ENCODE data around the gene OR2M5.

OR2M5 gene, protein sequence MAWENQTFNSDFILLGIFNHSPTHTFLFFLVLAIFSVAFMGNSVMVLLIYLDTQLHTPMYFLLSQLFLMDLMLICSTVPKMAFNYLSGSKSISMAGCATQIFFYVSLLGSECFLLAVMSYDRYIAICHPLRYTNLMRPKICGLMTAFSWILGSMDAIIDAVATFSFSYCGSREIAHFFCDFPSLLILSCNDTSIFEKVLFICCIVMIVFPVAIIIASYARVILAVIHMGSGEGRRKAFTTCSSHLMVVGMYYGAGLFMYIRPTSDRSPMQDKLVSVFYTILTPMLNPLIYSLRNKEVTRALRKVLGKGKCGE

DNA sequence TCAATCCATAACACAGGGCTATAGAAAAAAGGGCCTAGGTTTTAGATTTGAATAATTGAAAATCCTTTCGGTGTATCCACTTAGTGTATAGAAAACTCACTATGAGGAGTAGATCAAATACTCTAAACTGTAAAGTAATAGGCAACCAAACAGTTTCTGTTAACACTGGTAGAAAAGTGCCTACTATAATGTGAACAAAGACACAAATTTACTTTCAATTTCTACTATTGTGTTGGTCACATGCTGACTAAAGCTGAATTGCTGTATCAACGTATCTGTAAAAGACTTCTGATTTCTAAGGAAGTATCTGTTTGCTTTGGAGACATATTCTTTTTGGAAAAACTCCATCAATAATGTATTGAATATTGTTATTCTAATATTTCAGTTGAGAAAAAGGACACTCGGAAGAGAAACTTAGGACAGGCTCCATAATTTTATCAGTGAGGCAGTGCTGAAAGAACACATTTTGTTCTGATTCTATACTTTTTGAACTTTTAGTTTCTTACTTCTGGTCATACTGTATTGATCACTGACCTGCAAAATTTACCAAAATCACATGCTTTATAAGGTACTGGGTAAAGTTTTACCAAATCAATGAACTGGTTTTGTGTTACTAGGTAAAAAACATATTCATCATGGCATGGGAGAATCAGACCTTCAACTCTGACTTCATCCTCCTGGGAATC, at the start of gene OR2M5:
TSS of gene OR2M5 (plus strand) at position 636 of the 686 bp plus-strand sequence. CDS start at position 636, 0 bp downstream.
- no peak for DNase-seq (ENCODE audit: low read depth in 3 of 3, low spot score in 1 of 3)

DNA sequence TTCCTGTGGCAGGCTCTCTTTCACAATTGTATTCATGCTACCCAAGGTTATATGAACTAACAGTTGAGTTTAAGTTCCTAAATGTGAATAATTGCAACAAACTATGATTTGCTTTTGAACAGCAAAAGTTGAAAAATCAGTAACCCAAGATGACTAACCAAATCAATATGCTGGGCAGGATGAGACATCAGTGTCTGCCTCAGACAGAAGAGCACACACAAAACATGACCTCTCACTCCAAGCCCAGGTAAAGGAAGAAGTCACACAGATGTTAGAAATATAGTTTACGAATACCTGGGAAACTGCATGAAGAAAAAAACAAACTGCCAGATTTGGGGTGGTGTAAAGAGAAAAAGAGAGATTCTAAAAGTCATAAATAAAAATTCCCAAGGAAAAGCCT, 46.4 kb upstream of the OR2M5 start:
- no peak for DNase-seq (ENCODE audit: low read depth in 3 of 3, low spot score in 1 of 3)

DNA sequence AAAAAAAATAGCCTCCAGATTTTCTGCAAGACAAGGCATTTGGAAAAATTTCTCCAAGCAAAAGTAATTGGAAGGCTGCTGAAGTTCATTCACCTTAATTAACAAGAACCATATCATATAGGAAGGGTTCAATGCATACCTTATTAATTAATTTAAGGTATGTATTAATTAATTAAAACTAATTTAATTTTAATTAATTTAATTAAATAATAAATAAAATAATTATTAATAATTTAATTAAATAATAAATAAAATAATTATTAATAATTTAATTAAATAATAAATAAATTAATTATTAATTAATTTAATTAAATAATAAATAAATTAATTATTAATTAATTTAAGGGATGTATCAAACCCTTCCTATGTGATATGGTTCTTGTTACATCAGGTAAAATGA, 42.1 kb upstream of the OR2M5 start:
- no peak for DNase-seq (ENCODE audit: low read depth in 3 of 3, low spot score in 1 of 3)

DNA sequence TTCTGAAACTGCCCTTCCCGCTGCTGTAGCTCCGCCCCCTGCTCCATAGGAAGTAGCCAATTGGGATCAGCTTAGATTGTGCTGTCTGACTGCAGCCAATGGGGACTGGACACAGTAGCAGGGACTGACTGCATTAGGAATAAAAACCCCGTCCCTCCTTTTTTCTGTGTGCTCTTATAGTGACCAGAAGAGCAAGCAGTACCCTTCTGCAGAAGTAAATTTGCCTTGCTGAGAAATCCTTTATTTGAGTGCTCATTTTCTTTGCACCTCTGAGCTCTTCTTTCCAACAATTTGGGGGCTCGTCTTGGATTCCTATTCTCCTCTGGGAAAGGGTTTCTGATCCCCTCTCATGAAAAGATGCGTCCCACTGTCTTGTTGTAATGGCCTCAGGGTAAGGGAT, 33.8 kb upstream of the OR2M5 start:
- no peak for DNase-seq (ENCODE audit: low read depth in 3 of 3, low spot score in 1 of 3)

DNA sequence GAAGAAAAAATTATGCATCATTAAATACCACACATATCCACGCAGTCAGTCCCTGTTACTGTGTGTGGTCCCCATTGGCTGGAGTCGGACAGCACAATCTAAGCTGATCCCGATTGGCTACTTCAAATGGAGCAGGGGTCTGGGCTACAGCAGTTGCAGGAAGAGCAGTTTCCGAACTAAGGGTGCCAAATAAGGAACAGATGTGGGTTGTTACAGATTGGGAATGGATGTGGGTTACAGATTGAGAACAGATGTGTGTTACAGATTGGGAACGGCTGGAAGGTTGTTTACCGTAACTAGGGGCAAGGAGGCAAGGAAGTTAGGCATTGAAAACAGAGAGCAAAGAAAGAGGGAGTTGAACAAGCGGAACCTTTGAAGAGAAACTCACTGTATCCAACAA, 30.1 kb upstream of the OR2M5 start:
- DNase-seq (ENCODE audit: low read depth in 3 of 3, low spot score in 1 of 3): no peak

DNA sequence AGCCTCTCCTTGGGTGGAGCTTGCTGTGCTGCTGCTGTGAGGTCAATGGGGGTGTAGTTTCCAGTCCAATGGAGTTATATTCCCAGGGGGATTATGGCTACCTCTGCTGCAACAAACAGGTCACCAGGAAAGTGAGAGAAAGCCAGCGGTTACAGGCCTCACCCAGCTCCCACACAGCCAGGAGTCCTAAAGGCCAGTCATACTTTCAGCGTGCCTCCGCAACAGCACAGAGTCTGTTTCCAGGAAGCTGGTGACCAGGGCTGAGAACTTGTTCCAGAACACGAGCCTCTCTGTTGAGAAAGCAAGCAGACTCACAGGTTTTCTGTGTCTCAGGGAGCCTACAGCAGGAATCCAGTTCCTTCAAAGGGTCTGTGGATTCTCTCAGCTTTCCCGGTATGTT, 17.3 kb upstream of the OR2M5 start:
- no peak for DNase-seq (ENCODE audit: low read depth in 3 of 3, low spot score in 1 of 3)

DNA sequence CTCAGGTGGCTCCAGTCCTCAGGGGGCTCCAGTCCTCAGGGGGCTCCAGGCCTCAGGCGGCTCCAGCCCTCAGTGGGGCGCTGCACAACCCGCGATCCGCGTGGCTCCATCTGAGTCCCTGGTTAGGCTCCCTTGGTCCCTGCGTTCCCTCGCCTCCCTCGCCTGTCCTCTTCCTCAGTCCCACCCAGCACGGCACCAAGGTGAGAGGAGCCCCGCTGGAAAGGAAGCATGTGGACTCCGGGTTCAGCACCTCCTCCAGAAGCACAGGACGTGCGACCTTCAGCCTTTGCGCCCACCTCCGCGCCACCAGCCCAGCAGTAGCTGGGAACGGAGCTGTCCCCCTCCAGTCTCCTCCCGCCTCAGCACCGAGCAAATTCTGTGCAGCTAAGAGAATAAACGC, 8.1 kb upstream of the OR2M5 start:
- no peak for DNase-seq (ENCODE audit: low read depth in 3 of 3, low spot score in 1 of 3)

DNA sequence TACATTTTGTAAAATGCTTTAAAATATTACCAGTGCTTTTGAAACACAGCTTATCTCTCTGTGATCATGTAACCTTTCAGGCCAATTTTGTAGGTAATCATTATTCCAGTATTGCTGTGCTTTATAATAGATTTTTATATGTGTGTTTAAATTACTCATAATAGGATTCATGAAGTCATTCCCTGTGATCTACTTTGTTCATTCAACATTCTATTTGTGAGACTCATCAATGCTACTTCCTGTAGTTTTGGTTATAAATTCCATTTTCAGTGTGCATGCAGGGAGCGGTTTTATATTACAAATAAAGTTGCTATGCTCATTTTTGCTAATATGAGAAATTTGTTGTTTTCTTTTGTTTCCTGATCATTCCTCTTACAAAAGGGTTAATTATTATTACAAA, 4.1 kb upstream of the OR2M5 start:
- no peak for DNase-seq (ENCODE audit: low read depth in 3 of 3, low spot score in 1 of 3)

DNA sequence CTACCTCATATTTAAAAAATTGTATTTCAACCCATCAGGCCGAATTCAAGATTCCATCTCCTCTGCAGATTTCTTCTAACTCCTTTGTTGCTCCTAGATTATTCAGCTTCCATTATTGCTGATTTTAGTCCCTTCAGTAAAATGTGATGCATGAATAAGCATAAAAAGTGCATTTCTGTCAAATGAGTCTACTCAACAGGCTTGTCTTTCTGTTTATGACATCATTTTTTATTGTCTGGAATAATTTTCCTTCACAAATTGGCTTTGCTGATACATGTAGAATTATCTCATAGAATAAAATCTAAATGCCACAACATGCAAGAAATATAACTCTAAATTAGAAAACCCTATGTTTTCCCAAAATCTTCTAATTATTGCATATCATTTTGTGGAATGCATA, 1.6 kb upstream of the OR2M5 start:
- no peak for DNase-seq (ENCODE audit: low read depth in 3 of 3, low spot score in 1 of 3)

DNA sequence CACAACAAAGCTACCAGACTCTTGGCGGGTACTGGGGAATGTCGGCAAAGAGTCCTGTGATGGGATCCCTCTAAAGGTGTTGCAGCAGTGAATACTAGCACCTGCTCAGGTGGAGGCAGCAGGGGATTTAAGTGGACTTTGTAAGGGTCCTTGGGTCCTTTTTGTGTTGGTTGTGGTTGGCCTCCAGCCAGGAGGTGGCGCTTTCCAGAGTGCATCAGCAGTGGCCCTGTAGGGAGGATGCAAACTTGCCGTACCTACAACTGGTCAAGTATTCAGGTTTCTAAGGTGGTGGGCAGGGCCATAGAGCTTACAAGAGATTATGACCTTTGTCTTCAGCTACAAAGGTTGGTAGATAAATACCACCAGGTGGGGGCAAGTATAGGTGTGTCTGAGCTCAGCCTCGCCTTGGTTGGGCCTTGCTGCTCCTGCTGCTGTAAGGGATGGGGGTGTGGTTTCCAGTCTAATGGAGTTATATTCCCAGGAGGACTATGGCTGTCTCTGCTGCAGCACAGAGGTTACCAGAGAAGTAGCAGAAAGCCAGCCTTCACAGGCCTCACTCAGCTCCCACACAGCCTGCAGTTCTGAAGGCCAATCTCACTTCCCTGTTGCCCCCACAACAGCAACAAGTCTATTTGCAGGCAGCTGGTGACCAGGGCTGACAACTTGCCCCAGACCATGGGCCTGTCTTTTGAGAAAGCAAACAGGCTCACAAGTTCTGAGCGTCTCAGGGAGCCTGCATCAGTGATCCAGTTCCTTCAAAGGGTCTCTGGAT, 7.3 kb downstream of the OR2M5 start:
- no peak for DNase-seq (ENCODE audit: low read depth in 3 of 3, low spot score in 1 of 3)

DNA sequence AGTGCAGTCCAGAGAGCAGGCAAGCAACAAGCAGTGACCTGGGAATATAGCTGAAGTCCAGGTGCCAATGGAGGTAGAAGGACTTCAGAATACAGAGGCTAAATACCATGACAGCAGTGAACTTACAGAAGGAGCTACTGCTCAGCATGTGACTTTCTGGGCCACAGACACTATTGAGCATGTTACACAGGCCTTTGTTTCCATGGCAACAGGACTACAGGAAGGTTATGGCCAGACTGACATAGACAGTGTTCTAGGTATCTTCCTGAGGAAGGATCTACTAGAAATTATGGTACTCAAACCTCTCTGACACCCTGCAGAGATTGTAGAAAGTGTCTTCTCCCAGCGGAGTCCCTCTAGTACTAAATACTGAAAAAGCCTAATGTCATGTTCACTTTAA, 11.0 kb downstream of the OR2M5 start:
- DNase-seq (ENCODE audit: low read depth in 3 of 3, low spot score in 1 of 3): no peak

DNA sequence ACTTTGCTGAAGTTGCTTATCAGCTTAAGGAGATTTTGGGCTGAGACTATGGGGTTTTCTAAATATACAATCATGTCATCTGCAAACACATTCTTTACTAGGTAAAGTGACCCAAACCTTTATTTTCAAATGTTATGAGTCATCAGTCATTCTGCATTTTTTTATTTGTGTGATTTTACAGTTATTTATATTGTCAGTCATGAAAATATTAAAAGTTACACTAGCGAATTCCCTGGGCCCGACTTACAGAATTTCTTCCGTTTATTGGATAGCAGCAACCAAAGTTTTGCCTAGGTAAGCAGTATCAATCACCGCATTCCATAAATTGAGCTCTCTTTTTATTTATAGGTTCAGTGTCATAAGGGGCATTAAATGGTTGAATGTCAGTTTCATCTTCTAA, 13.8 kb downstream of the OR2M5 start:
- DNase-seq (ENCODE audit: low read depth in 3 of 3, low spot score in 1 of 3): no peak

DNA sequence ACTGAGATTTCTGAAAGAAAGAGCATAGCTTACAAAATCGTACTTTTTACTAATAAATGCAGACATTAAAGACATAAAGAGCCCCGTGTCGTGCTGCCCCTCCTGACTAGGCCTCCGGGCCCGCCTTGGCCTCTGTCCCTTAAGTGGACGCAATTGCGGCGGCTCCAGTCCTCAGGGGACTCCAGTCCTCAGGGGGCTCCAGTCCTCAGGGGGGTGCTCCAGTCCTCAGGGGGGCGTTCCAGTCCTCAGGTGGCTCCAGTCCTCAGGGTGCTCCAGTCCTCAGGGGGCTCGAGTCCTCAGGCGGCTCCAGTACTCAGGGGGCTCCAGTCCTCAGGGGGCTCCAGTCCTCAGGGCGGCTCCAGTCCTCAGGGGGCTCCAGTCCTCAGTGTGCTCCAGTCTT, 19.1 kb downstream of the OR2M5 start:
- DNase-seq (ENCODE audit: low read depth in 3 of 3, low spot score in 1 of 3): no peak

DNA sequence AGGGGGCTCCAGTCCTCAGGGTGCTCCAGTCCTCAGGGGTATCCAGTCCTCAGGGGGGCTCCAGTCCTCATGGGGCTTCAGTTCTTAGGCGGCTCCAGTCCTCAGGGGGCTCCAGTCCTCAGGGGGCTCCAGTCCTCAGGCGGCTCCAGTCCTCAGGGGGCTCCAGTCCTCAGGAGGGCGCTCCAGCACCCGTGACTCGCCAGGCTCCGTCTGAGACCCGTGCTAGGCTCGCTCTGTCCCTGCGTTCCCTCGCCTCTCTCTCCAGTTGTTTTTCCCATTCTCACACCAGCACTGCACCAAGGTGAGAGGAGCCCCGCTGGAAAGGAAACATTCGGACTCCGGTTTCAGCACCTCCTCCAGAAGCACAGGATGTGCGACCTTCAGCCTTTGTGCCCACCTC, 20.2 kb downstream of the OR2M5 start:
- no peak for DNase-seq (ENCODE audit: low read depth in 3 of 3, low spot score in 1 of 3)

DNA sequence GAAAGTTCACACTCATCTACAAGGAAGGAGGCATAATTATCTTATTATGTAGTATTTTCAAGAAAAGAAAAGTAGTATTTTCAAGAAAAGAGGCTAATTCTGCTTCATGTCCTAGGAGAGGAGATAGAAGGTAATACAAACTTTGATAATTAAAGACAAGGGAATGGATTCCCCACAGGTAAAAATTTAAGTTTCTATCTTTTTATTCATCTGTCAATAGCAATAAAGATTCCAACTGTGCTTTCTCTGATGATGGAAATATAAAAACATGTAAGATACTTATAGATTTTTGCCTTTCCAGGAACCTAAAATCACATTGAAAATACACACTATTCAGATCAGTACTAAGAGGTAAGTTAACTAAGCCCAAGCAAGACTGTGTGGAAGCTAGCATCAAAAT, 29.6 kb downstream of the OR2M5 start, which contains the start of gene OR2M2:
TSS of gene OR2M2 (plus strand) at position 301 of the 400 bp plus-strand sequence. CDS start 5,165 bp downstream, outside the sequence.
- DNase-seq (ENCODE audit: low read depth in 3 of 3, low spot score in 1 of 3): no peak

DNA sequence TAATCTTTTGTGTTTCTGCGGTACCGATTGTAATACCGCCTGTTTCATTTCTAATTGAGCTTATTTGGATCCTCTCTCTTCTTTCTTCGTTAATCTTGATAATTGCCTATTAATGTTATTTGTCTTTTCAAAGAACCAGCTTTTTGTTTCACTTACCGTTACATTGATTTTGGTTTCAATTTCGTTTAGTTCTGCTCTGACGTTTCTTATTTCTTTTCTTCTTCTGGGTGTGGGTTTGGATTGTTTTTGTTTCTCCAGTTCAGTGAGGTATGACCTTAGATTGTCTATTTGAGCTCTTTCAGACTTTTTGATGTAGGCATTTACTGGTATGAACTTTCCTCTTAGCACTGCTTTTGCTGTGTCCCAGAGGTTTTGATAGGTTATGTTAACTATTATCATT, 39.0 kb downstream of the OR2M5 start:
- no peak for DNase-seq (ENCODE audit: low read depth in 3 of 3, low spot score in 1 of 3)

DNA sequence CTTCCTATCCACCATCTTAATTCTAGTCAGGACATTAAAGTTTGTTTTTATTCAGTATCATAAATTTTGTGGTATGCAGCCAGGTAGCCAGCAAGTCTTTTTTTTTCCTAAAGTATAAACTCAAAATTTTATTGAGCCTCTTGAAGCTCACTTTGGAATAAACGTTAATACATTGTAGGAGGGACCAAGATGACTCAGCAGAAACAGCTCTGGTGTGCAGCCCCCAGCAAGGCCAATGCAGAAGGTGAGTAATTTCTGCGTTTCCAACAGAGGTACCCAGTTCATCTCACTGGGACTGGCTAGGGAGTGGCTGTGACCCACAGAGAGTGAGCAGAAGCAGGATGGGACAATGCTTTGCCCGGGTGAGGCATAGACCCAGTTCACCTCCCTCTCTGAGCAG, 42.4 kb downstream of the OR2M5 start:
- DNase-seq (ENCODE audit: low read depth in 3 of 3, low spot score in 1 of 3): no peak

DNA sequence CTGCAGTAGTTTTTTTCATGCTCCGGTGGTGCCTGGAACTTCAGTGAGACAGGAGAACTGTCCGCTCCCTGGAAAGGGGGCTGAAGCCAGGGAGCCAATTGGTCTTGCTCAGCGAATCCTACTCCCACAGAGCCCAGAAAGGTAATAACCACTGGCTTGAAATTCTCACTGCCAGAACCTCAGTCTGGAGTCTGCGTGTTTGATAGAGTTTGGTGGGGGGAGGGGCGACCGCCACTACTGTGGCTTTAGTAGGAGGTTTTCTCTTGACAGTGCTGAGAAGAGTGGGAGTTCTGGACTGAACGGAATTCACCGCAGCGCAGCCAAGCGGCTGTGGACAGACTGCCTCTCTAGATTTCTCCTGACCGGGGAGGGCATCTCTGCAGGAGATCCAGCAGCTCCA, 44.1 kb downstream of the OR2M5 start:
- no peak for DNase-seq (ENCODE audit: low read depth in 3 of 3, low spot score in 1 of 3)

DNA sequence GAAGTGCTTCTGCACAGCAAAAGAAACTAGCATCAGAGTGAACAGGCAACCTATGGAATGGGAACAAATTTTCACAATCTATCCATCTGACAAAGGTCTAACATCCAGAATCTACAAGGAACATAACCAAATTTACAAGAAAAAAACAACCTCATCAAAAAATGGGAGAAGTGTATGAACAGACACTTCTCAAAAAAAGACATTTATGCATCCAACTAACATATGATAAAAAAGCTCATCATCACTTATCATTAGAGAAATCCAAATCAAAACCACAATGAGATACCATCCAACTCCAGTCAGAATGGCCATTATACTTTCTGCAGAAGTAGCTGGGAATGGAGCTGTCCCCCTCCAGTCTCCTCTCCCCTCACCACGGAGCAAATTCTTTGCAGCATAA, 49.2 kb downstream of the OR2M5 start:
- DNase-seq (ENCODE audit: low read depth in 3 of 3, low spot score in 1 of 3): no peak
